ENCODE results near the gene GRM7.

The GRM7 gene

GRCh38 chr3:7657214-7658112, 796.5 kb downstream of the GRM7 start:
- DNase-seq (ENCODE audit: low read depth in 3 of 3): no peak

GRCh38 chr3:7658294-7658693, 797.4 kb downstream of the GRM7 start:
- no peak for DNase-seq (ENCODE audit: low read depth in 3 of 3)

DNA sequence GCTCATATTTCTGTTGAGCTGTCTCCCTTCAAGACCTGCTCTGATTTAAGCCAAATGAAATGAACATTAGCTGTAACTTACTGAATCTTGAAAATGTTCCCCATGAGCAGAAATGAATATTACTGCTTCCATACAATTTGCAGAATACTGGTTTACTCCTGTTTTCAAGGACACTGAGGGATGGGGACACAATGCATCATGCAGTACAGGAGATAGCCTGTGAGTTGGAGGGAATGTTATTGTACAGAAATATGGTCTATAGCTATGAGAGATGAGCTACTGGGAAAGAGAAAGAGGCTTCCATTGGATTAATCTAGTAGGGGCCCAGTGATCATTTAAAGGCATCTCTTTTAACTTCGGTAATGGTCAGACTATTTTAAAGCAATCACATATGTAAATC, 798.2 kb downstream of the GRM7 start:
- no peak for DNase-seq (ENCODE audit: low read depth in 3 of 3)

DNA sequence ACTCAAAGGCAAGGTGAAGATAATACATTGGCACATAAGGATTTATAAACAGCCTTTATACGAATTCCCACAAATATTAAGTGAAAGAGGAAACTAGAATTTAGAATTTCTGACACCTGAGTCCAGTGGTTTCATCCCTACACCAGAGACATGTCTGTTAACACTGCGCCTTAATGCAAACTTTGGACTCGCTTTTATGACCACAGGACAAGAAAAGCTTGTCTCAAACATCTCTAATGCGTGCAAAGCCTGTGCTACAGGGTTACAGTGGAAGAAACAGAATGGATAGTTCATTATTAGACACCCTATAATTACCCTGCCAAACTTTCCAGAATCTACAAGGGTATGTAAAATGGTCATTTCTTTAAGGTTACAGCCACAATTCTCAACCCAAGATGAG, 802.9 kb downstream of the GRM7 start:
- DNase-seq (ENCODE audit: low read depth in 3 of 3): no peak

GRCh38 chr3:7667774-7668173, 806.9 kb downstream of the GRM7 start:
- no peak for DNase-seq (ENCODE audit: low read depth in 3 of 3)

GRCh38 chr3:7669641-7670040, 808.7 kb downstream of the GRM7 start:
- DNase-seq (ENCODE audit: low read depth in 3 of 3): no peak

- DNase-seq (ENCODE audit: low read depth in 3 of 3): no peak
Observed at GRCh38 chr3:7678521-7678920, 817.6 kb downstream of the GRM7 start.

- no peak for DNase-seq (ENCODE audit: low read depth in 3 of 3)
Observed at GRCh38 chr3:7682822-7683229, 821.9 kb downstream of the GRM7 start.

DNA sequence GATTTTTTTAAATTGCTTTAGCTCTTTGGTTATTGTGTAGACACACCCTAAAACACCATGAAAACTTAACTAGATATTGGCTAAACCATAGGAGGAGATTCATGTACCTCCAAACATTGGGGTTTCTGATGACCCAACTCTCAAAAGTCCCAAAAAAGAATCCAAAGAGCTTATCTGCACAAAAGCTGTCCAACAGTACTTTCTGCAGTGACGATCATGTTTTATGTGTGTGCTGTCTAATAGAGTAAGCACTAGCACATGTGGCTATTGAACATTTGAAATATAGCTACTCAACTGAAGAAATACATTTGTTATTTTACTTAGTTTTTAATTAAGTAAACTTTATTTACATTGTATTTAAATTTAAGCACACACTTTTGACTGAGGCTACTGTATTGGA, 822.5 kb downstream of the GRM7 start:
- no peak for DNase-seq (ENCODE audit: low read depth in 3 of 3)

DNA sequence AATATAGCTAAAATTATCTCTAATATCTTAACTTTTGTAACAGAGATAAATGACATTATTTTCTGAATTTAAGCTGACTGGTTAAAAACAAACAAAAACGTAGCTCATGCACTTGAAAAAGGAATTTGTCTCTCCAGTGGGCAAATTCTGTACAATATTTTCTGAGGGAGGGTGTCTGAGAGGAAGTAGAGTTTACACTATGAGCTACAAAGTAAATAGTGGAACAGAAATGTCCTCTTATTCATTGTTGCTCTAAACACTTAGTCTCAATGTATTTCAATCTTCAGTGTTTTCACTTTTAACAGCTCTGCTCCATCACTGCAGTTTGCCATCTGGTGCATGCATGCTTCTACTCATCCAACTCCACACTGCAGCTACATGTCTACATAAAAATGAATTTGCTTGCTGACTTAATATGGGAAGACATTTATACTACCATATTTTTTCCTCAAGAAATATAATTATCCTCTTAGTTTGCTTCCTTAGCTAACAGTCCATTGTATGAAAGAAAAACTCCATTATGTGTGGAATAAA, 823.3 kb downstream of the GRM7 start:
- no peak for DNase-seq (ENCODE audit: low read depth in 3 of 3)

- no peak for DNase-seq (ENCODE audit: low read depth in 3 of 3)
Observed at GRCh38 chr3:7687428-7688147, 826.7 kb downstream of the GRM7 start.

- DNase-seq (ENCODE audit: low read depth in 3 of 3): no peak
Observed at GRCh38 chr3:7692866-7693265, 832.0 kb downstream of the GRM7 start.

- DNase-seq (ENCODE audit: low read depth in 3 of 3): no peak
Observed at GRCh38 chr3:7693976-7694375, 833.1 kb downstream of the GRM7 start.

DNA sequence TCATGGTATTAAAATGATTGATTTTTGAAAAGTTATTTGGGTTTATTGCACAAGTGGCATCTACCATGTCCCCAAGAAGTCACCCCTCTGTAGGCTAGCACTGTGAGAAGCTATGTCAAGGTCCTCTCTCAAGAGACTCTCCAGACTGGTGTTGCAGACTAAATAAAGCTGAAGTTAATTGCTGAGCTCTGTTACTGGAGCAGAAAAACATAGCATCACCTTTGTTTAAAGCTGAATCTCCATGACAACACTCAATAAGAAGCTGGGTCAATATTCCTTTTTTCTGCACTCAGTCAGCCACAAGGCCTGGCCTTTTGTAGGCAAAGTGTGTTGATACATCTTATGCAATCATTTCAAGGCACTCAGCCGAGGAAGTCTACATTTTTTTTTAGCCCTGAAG, 834.1 kb downstream of the GRM7 start:
- DNase-seq (ENCODE audit: low read depth in 3 of 3): no peak

- DNase-seq (ENCODE audit: low read depth in 3 of 3): no peak
Observed at GRCh38 chr3:7696320-7696719, 835.4 kb downstream of the GRM7 start.

DNA sequence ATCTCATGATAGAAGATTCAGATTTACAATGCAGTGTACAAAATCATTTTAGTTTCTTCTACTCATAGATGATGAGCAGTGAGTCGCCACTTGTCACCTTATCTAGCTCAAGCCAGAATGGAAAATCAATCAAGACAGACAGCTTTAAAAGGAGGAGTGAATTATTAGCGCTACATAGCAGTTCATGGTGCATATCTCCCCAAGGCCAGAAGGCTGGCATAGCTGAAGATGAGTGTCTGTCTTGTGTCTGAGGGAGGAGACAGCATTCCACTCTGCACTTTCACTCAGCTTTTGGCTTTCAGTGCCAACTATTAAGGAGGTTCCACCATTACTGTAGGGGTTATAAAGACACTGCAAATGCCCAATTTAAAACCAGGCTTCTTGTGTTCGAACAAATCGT, 836.6 kb downstream of the GRM7 start:
- no peak for DNase-seq (ENCODE audit: low read depth in 3 of 3)

DNA sequence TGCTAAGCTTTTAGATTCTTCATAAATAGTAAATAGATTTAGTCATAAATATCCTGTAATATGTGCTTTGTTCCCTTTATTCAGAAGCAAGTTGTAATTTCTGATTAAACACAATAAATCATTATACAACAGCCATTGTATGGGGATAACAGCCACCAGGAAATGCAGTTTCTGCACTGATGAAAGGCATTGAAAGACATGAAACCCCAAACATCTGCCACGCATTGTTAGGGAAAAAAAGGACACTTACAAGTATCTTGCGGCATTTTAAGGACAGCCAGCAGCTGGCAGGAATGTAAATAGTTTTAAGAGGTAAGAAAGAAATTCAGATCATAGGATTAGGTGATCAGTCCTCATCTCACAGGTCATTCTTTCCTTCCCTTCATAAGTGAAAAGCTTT, 839.6 kb downstream of the GRM7 start:
- DNase-seq (ENCODE audit: low read depth in 3 of 3): no peak

DNA sequence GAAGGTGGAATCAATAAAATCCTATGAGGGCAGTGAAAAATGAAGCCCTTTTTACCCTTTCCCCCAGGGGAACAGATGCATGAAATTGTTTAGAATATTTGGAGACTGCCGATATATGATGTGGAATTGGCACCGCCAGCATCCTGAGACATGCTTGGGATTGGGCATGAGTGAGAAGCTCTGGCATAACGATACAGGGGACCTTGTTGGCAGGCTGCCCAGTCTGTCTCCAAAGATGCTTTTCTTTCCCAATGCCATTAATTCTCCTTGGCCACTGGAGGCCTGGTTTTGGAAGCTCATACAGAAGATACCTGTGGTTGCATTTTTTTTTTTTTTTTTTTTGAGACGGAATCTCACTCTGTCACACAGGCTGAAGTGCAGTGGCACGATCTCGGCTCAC, 840.1 kb downstream of the GRM7 start:
- no peak for DNase-seq (ENCODE audit: low read depth in 3 of 3)

DNA sequence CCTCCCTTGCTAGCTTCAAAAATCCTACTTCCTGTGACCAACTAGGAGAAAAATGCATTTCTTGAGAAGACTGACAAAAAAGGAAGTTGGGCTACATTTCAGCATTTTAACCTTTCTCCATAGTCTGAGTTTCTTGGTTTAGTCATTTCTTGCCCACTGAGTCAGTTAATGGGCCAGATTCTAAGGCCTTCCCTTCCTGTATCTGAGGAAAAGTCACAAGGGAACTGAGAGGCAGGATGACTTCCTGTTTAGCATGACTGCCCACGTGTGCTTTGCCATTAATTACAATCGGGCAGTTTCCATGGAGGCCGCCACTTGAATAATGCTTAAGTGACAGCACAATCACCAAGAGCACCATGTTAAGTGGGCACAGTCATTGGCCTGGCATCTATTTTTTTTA, 846.3 kb downstream of the GRM7 start:
- DNase-seq (ENCODE audit: low read depth in 3 of 3): no peak

DNA sequence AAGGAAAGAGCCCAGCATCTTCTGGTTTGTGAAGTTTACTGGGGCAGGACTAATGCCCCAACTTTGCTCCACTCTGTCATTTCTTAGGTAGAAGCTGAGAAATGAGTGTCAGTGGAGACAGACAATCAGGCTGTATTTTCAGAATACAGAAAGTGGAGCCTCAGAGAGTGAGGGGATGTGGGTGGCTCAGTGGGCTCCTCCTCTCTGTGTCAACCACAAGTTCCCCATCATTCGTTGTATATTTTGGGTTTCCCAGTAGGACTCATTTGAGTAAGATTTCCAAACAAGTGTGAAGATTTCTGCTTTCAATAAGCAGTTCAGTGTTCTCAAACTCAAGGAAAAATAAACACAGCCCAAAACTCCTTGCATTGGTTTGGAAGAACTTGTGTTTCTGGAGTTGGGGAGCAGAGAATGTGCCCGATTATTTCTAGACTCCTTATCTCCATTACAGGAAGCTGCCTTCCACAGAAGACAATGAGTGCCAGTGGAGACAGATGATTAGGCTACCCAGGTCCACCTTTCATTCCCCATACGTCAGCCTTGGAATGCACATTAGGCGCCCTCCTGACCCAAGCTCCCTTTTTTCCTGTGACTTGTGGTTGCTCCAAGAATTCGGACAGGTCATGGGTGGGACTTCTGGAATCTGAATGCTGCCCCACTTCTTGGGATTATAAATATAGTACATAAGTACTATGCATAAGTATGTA, 848.6 kb downstream of the GRM7 start:
- DNase-seq (ENCODE audit: low read depth in 3 of 3): no peak

DNA sequence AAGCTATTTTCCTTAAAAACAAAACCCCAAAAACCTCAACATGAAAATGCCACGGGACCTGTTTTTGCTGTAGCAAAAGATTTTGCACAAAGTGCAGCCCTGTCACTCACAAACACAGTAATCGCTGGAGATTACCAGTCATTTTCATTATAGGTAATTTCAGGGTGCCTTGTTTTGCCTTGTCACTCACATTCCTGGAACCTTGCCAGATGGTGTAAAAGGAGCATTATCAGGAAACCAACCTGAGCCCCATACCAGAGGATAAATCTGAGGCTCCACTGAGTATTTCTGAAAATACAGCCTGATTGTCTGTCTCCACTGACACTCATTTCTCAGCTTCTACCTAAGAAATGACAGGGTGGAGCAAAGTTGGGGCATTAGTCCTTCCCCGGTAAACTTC, 849.4 kb downstream of the GRM7 start:
- no peak for DNase-seq (ENCODE audit: low read depth in 3 of 3)

DNA sequence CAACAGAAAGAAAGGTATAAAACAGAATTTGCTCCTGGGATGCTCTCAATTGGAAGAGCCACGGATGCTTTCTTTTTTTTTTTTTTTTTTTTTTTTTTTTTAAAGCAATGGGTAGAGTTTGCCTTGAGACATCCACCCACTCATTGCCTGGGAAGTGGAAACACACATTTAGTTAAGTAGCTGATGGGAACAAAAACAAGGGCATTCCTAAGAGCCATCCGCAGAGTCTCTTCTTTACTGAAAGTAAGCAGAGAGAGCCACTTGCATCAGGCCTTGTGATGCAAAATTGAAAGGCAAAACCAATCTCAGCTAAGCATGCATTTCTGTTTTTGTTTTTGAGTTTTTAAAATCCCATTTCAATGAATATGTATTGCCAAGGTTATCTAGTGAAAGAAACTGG, 852.8 kb downstream of the GRM7 start:
- no peak for DNase-seq (ENCODE audit: low read depth in 3 of 3)
